ENCODE measurements around the gene MPP2.

Gene MPP2

DNA sequence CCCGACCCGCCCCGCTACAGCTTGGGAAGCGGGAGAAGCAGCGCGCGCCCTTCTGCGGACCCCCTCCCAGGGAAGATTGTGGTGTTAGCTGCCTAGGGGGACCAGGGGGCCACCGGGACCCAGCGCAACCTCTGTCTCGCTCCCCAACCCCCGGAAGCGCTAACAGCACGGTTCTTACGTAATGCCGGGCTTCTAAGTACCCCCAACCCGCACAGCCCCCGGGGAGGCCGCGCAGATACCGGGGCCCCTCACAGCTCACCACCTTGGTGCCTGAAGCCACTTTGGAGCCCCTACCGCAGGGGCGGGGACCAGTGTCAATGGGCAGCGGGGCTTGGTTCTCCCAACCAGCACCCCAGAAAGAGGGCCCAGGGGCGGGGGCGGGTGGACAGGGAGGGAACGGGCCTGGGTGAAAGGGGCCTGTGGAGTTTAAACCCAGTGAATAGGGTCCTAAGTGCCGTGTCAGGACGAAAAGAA lies 348 bp downstream of the MPP2 start:
- Histone ChIP-seq H3K4me1 (ENCODE audit: control insufficient read depth in 5 of 5, insufficient read depth in 5 of 5, low read length in 5 of 5) (peaks cover 0 to 28% (median 28%) of the 10 kb centered on the region in 5 donors), H3K9me3 (ENCODE audit: control insufficient read depth in 5 of 5, low read length in 5 of 5) (no peaks in the 10 kb centered on the region), H3K27me3 (ENCODE audit: control insufficient read depth in 5 of 5, insufficient read depth in 4 of 5, low read length in 5 of 5) (peaks cover 18 to 48% (median 44%) of the 10 kb centered on the region in 5 donors), H3K9ac (ENCODE audit: low read length in 5 of 5) (peak overlapping the region in 4 of 5 donors; percentile 22 to 77 (median 58)), H3K27ac (ENCODE audit: low read depth, low read length) (peak overlapping the region; percentile 37), H3K36me3 (ENCODE audit: control insufficient read depth in 5 of 5, insufficient read depth in 5 of 5, low read length in 5 of 5) (no peaks in the 10 kb centered on the region), H3K4me3 (ENCODE audit: low read depth in 1 of 5, low read length in 5 of 5) (peak overlapping the region in 4 of 5 donors; percentile 48 to 69 (median 68))

DNA sequence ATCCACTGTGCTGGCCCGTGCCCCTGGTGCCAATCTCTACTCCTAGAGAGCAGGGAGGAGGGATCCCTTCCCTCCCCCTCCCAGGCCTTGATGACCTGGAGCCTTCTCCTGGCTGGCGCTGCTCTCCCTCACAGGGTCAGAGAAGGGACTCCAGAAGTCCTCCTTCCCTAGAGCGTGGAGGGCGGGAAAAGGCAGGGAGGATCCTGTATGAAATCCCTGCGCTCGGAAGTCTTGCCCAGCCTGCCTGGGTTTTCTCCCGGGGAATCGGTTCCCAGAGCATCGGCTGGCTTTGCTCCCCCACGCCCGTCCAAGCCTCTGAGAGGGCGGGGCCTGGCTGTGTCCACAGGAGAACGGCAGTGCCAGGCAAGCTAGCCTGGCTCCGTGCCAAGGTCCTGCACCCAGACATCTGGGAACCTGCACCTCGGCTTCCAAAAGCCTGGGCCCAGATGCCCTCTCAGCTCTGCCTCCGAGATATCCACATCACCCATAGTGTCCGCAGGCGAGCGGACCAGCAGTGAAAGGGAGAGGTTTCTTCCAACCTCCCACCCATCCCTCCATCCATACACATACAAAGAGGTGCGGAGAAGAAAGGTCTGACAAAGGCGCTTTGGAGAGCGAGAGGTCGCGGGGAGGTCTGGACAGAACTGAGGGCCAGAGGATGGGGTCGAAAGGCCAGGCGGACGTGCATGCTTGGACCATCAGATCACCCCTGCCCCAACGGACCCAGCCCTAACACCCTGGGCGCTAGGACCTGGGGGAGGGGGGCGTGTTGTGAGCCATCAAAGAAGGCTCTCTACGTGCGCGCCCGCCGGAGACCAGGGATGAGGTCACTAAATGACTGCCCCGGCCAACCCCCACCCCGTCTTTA lies 1.1 kb downstream of the MPP2 start:
- Histone ChIP-seq H3K27ac (ENCODE audit: low read depth, low read length) (no peak overlapping the region), H3K36me3 (ENCODE audit: control insufficient read depth in 5 of 5, insufficient read depth in 5 of 5, low read length in 5 of 5) (no peaks in the 10 kb centered on the region), H3K9ac (ENCODE audit: low read length in 5 of 5) (no peak overlapping the region), H3K27me3 (ENCODE audit: control insufficient read depth in 5 of 5, insufficient read depth in 4 of 5, low read length in 5 of 5) (peaks cover 18 to 55% (median 46%) of the 10 kb centered on the region in 5 donors), H3K4me3 (ENCODE audit: low read depth in 1 of 5, low read length in 5 of 5) (peak overlapping the region; percentile 52 to 69 (median 68)), H3K4me1 (ENCODE audit: control insufficient read depth in 5 of 5, insufficient read depth in 5 of 5, low read length in 5 of 5) (peaks cover 0 to 28% (median 28%) of the 10 kb centered on the region in 5 donors), H3K9me3 (ENCODE audit: control insufficient read depth in 5 of 5, low read length in 5 of 5) (no peaks in the 10 kb centered on the region)

DNA sequence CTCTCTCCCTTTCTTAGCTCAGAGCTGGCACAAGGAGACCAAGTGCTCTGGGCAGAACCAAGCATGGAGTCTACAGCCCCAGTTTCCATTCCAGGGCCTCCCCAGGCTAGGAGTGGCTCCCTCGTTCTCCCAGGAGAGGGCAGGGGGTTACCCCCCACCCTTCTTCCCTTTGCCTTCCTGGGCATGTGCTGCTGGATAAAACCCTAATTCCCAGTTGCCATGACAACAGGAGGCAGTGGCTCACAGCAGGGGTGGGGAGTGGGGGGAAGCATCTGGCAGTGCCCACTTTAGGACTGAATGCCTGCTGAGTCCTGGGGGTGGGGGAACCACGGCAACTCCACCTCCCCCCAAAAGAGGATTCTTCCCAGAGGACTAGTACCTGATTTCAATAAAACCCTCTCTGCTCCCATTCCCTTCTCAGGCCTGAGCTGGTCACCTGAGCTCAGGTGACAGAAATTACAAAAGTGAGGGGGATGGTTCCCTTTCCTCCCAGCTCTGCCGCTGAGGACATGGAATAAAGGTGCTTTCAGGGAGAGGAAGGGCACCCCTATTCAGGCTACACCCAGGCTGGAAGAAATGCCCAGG lies 1.8 kb downstream of the MPP2 start:
- H3K36me3 ChIP-seq (ENCODE audit: control insufficient read depth in 5 of 5, insufficient read depth in 5 of 5, low read length in 5 of 5): no peaks in the 10 kb centered on the region
- no peak overlapping the region for H3K4me3 ChIP-seq (ENCODE audit: low read depth in 1 of 5, low read length in 5 of 5)
- H3K27ac ChIP-seq (ENCODE audit: low read depth, low read length): no peak overlapping the region
- H3K9ac ChIP-seq (ENCODE audit: low read length in 5 of 5): no peak overlapping the region
- H3K27me3 ChIP-seq (ENCODE audit: control insufficient read depth in 5 of 5, insufficient read depth in 4 of 5, low read length in 5 of 5): peaks cover 18 to 59% (median 50%) of the 10 kb centered on the region in 5 donors
- H3K4me1 ChIP-seq (ENCODE audit: control insufficient read depth in 5 of 5, insufficient read depth in 5 of 5, low read length in 5 of 5): peaks cover 3 to 35% (median 33%) of the 10 kb centered on the region in 5 donors
- no peaks in the 10 kb centered on the region for H3K9me3 ChIP-seq (ENCODE audit: control insufficient read depth in 5 of 5, low read length in 5 of 5)

DNA sequence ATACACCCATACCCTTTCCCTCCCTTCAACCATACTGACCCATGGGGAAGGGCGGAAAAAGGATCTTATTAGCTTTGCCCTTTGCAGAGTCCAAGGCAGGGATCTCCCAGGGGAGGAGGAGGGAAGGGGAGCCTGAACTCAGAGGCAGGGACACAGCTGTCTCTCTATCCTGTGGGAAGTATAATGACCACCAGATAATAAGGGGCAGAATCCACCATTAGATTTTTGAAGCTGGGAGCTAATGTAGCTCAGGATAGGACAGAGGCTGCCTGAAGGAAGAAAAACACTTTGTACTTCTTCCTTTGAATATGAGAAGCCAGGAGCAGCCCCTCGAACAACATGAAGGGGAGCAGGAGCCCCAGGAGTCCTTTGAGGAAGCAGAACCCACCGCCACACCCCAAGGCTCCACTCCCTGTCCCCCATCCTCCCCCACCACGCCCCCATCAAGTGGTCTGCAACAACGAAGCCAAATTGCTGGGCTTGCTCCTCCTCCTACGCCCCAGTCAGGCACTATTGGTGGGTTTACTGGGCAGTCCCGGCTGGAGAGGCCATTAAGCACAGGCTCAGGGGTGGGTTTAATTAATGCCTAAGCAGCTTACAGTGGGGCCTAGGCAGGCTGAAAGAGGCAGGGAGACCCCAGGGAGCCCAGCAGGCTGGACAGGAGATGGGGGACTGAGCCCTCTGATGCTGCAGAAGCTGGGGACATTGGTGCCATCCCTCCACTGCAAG lies 5.3 kb downstream of the MPP2 start:
- H3K27ac ChIP-seq (ENCODE audit: low read depth, low read length): no peak overlapping the region
- no peaks in the 10 kb centered on the region for H3K36me3 ChIP-seq (ENCODE audit: control insufficient read depth in 5 of 5, insufficient read depth in 5 of 5, low read length in 5 of 5)
- H3K27me3 ChIP-seq (ENCODE audit: control insufficient read depth in 5 of 5, insufficient read depth in 4 of 5, low read length in 5 of 5): peaks cover 18 to 47% (median 35%) of the 10 kb centered on the region in 5 donors
- no peak overlapping the region for H3K4me3 ChIP-seq (ENCODE audit: low read depth in 1 of 5, low read length in 5 of 5)
- H3K9me3 ChIP-seq (ENCODE audit: control insufficient read depth in 5 of 5, low read length in 5 of 5): no peaks in the 10 kb centered on the region
- no peak overlapping the region for H3K9ac ChIP-seq (ENCODE audit: low read length in 5 of 5)
- H3K4me1 ChIP-seq (ENCODE audit: control insufficient read depth in 5 of 5, insufficient read depth in 5 of 5, low read length in 5 of 5): peaks cover 3 to 28% (median 27%) of the 10 kb centered on the region in 5 donors

DNA sequence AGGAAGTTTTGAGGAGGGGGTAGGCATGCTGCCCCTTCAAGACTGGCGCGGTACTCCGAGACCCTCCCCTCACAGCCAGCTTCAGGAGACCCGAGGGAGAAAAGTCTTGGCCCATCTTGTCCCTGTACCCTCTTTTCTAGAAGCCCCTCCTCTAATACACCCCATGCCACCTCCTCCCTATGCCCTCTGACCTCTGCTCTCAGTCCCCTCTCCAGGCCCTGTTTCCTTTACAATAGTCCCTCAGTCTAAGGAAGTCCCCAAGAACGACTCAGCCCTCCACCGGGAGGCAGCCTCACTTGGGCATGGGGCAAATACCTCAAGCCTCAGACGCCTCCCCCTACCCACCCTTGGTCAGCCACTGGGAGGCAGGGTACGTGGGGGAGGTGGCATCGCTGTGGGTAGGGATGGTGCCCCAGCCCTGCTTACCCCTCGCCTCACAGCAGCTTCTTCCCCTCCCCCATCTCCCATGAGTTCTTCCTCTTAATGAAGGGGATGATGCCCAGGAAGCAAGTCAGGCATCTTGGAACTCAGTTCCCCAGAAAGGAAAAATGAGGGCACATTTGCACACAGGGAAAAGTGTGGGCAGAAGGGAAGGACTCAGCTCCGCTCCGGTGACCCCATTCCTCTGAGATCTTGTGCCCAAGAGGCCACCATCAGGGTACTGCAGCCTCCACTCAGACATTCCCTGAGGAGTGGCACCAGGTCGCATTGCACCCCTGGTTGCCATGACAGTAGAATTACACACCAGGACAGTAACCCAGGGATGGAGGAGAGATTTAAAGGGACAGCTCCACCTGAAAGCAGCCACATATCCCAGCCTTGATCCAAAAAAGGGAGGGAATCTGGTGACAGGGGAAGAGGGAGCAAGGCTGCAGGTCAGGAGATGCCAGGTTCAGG lies 6.2 kb downstream of the MPP2 start:
- H3K36me3 ChIP-seq (ENCODE audit: control insufficient read depth in 5 of 5, insufficient read depth in 5 of 5, low read length in 5 of 5): peaks cover 0 to under 1% (median 0%) of the 10 kb centered on the region in 5 donors
- no peak overlapping the region for H3K27ac ChIP-seq (ENCODE audit: low read depth, low read length)
- peaks cover 14 to 41% (median 29%) of the 10 kb centered on the region in 5 donors for H3K27me3 ChIP-seq (ENCODE audit: control insufficient read depth in 5 of 5, insufficient read depth in 4 of 5, low read length in 5 of 5)
- peak overlapping the region; percentile 61 to 68 (median 65) for H3K4me3 ChIP-seq (ENCODE audit: low read depth in 1 of 5, low read length in 5 of 5)
- H3K4me1 ChIP-seq (ENCODE audit: control insufficient read depth in 5 of 5, insufficient read depth in 5 of 5, low read length in 5 of 5): peaks cover 3 to 21% (median 18%) of the 10 kb centered on the region in 5 donors
- no peaks in the 10 kb centered on the region for H3K9me3 ChIP-seq (ENCODE audit: control insufficient read depth in 5 of 5, low read length in 5 of 5)
- H3K9ac ChIP-seq (ENCODE audit: low read length in 5 of 5): peak overlapping the region in 2 of 5 donors; percentile 56 to 58

DNA sequence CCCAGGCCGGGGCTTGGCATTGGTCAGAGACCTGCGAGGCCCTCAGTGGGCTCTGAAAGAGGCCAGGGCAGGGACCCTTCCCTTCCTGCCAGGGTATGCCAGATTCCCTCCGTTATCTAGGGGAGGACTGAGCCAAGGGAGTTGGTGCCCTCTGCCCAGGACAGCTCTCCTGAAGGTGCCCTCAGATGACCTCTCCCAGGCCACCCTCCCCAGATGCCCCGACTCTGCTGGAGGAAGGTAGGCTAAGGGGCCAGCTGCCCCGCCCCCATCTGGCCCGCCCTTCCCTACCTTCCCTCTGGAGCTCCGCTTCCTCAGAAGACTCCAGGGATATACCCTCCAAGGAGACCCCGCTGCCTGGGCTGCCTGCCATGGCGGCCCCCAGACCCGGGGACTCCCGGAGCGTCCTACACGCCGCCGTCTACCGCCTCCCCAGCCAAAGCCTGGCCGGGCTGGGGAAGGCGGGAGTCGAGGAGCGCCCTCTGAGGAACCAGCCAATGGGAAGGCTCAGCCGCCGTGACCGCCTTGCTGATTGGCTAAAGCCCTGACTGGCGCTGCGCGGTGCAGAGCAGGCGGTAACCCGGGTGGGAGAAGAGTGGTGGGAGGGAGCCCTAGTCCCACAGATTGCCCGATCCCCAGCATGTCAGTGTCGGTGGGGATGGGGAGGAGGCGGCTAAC lies 7.0 kb downstream of the MPP2 start:
- Histone ChIP-seq H3K9ac (ENCODE audit: low read length in 5 of 5) (peak overlapping the region in 3 of 5 donors; percentile 40 to 58 (median 56)), H3K36me3 (ENCODE audit: control insufficient read depth in 5 of 5, insufficient read depth in 5 of 5, low read length in 5 of 5) (peaks cover 0 to 2% (median 0%) of the 10 kb centered on the region in 5 donors), H3K9me3 (ENCODE audit: control insufficient read depth in 5 of 5, low read length in 5 of 5) (no peaks in the 10 kb centered on the region), H3K4me1 (ENCODE audit: control insufficient read depth in 5 of 5, insufficient read depth in 5 of 5, low read length in 5 of 5) (peaks cover 3 to 15% (median 13%) of the 10 kb centered on the region in 5 donors), H3K27ac (ENCODE audit: low read depth, low read length) (no peak overlapping the region), H3K4me3 (ENCODE audit: low read depth in 1 of 5, low read length in 5 of 5) (peak overlapping the region; percentile 61 to 68 (median 65)), H3K27me3 (ENCODE audit: control insufficient read depth in 5 of 5, insufficient read depth in 4 of 5, low read length in 5 of 5) (peaks cover 8 to 35% (median 21%) of the 10 kb centered on the region in 5 donors)

DNA sequence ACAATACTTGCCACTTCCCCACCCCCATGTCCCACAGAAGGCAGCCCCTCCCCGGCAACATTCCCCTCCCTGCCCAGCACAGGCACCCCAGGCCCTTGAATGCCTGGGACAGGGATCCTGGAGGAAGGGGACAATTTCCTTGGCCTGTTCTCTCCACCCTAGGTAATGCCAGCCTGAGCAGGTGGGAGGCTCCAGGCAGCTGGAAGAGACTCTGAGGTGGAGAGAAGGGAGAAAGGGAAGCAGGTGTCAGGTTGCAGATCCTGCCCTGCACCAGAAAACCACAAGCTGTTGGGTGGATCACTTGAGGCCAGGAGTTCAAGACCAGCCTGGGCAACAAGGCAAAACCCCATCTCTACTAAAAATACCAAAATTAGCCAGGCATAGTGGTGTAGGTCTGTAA lies 8.9 kb downstream of the MPP2 start:
- peaks cover 3 to 15% (median 13%) of the 10 kb centered on the region in 5 donors for H3K4me1 ChIP-seq (ENCODE audit: control insufficient read depth in 5 of 5, insufficient read depth in 5 of 5, low read length in 5 of 5)
- peaks cover 0 to 2% (median 0%) of the 10 kb centered on the region in 5 donors for H3K36me3 ChIP-seq (ENCODE audit: control insufficient read depth in 5 of 5, insufficient read depth in 5 of 5, low read length in 5 of 5)
- no peak overlapping the region for H3K27ac ChIP-seq (ENCODE audit: low read depth, low read length)
- no peaks in the 10 kb centered on the region for H3K9me3 ChIP-seq (ENCODE audit: control insufficient read depth in 5 of 5, low read length in 5 of 5)
- peaks cover 3 to 23% (median 10%) of the 10 kb centered on the region in 5 donors for H3K27me3 ChIP-seq (ENCODE audit: control insufficient read depth in 5 of 5, insufficient read depth in 4 of 5, low read length in 5 of 5)
- no peak overlapping the region for H3K9ac ChIP-seq (ENCODE audit: low read length in 5 of 5)
- H3K4me3 ChIP-seq (ENCODE audit: low read depth in 1 of 5, low read length in 5 of 5): no peak overlapping the region

DNA sequence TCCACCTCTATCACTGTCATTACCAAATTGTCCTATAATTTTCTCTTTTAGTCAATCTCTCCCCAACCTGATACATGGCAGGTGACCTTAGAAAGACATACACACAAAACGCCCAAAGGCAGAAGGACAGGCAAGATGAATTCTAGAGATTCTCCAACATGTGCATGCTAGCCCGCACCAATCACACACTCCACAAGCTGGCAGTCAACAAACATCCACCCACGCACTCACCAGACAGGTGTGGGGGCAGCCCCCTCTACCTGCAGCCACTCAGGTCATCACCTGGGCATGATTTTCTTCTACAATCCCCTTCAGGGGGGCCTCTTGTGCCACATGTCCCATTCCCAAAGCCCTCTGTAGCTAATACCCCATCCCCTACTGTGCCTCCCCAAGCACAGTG lies 9.5 kb downstream of the MPP2 start:
- peaks cover 3 to 23% (median 10%) of the 10 kb centered on the region in 5 donors for H3K27me3 ChIP-seq (ENCODE audit: control insufficient read depth in 5 of 5, insufficient read depth in 4 of 5, low read length in 5 of 5)

More for the DNA sequence above, 9.5 kb downstream of the MPP2 start:
- Histone ChIP-seq H3K4me1 (ENCODE audit: control insufficient read depth in 5 of 5, insufficient read depth in 5 of 5, low read length in 5 of 5) (peaks cover 3 to 15% (median 13%) of the 10 kb centered on the region in 5 donors), H3K9me3 (ENCODE audit: control insufficient read depth in 5 of 5, low read length in 5 of 5) (no peaks in the 10 kb centered on the region), H3K4me3 (ENCODE audit: low read depth in 1 of 5, low read length in 5 of 5) (no peak overlapping the region), H3K9ac (ENCODE audit: low read length in 5 of 5) (no peak overlapping the region), H3K27ac (ENCODE audit: low read depth, low read length) (no peak overlapping the region), H3K36me3 (ENCODE audit: control insufficient read depth in 5 of 5, insufficient read depth in 5 of 5, low read length in 5 of 5) (peaks cover 0 to 2% (median 0%) of the 10 kb centered on the region in 5 donors)

Measured in subcutaneous abdominal adipose tissue (tissue), 5 donors.